ENCODE results near the gene LRMDA. TPM values are rescaled to one million over a fixed set of nuclear protein-coding genes. Genes with fewer than 3 reads are reported as not detected.

The LRMDA gene
- total RNA-seq, 3 donors from 2014 or later (not counting 1 experiment from before 2014, with no cell fraction given) = 1.4 to 2.4 (median 2.1) TPM

GRCh38 chr10:76032700-76033039 is 601.2 kb downstream of the LRMDA start:
- no peak for DNase-seq
- H3K27me3 ChIP-seq (ENCODE audit: control insufficient read depth, insufficient read depth, low read length) = no peaks in the 10 kb centered on the region
- H3K4me1 ChIP-seq (ENCODE audit: control insufficient read depth, insufficient read depth, low read length) = no peaks in the 10 kb centered on the region
- Mint-ChIP-seq H3K27ac (no peak overlapping the region), H3K36me3 (no peaks in the 10 kb centered on the region), H3K4me3 (no peak overlapping the region), H3K4me1 (peaks cover 0 to 5% of the 10 kb centered on the region in 2 donors), H3K9me3 (no peaks in the 10 kb centered on the region), H3K27me3 (ENCODE audit: low read depth in 2 of 2) (peaks cover 0 to 16% of the 10 kb centered on the region in 2 donors)
- TF ChIP-seq CTCF (IDR thresholded peaks at IDR 0.05) = no peak
- H3K4me3 ChIP-seq (ENCODE audit: low read length) = no peak overlapping the region
- no peak for ATAC-seq
- WGBS (ENCODE audit: insufficient coverage) = 98% methylated on average over 3 of the region's 3 CpGs
- H3K27ac ChIP-seq (ENCODE audit: low read length) = no peak overlapping the region
- H3K9me3 ChIP-seq (ENCODE audit: control insufficient read depth, insufficient read depth, low read length) = no peaks in the 10 kb centered on the region
- intact Hi-C loops (cut with micrococcal nuclease) = no loop called here
- H3K36me3 ChIP-seq (ENCODE audit: control insufficient read depth, insufficient read depth, low read length) = no peaks in the 10 kb centered on the region

GRCh38 chr10:76033457-76034196 is 602.2 kb downstream of the LRMDA start:
- DNase-seq = no peak
- Mint-ChIP-seq H3K9me3 (no peaks in the 10 kb centered on the region), H3K27me3 (ENCODE audit: low read depth in 2 of 2) (peaks cover 0 to 16% of the 10 kb centered on the region in 2 donors), H3K4me3 (no peak overlapping the region), H3K36me3 (no peaks in the 10 kb centered on the region), H3K27ac (no peak overlapping the region), H3K4me1 (peaks cover 0 to 5% of the 10 kb centered on the region in 2 donors)
- intact Hi-C loops (cut with micrococcal nuclease) = no loop called here
- H3K4me1 ChIP-seq (ENCODE audit: control insufficient read depth, insufficient read depth, low read length) = no peaks in the 10 kb centered on the region
- no peak overlapping the region for H3K27ac ChIP-seq (ENCODE audit: low read length)
- H3K9me3 ChIP-seq (ENCODE audit: control insufficient read depth, insufficient read depth, low read length) = no peaks in the 10 kb centered on the region
- H3K4me3 ChIP-seq (ENCODE audit: low read length) = no peak overlapping the region
- ATAC-seq = no peak
- H3K36me3 ChIP-seq (ENCODE audit: control insufficient read depth, insufficient read depth, low read length) = no peaks in the 10 kb centered on the region
- 33% methylated on average over 12 of the region's 15 CpGs for WGBS (ENCODE audit: insufficient coverage)
- no peak for TF ChIP-seq CTCF (IDR thresholded peaks at IDR 0.05)
- no peaks in the 10 kb centered on the region for H3K27me3 ChIP-seq (ENCODE audit: control insufficient read depth, insufficient read depth, low read length)

- ATAC-seq (no peak), DNase-seq (no peak)
- H3K27me3 ChIP-seq (ENCODE audit: control insufficient read depth, insufficient read depth, low read length) = no peaks in the 10 kb centered on the region
- Mint-ChIP-seq H3K4me1 (peaks cover 0 to 5% of the 10 kb centered on the region in 2 donors), H3K27ac (no peak overlapping the region), H3K36me3 (no peaks in the 10 kb centered on the region), H3K9me3 (no peaks in the 10 kb centered on the region), H3K27me3 (ENCODE audit: low read depth in 2 of 2) (peaks cover 0 to 16% of the 10 kb centered on the region in 2 donors), H3K4me3 (no peak overlapping the region)
- no peaks in the 10 kb centered on the region for H3K4me1 ChIP-seq (ENCODE audit: control insufficient read depth, insufficient read depth, low read length)
- 88% methylated on average over 23 of the region's 23 CpGs for WGBS (ENCODE audit: insufficient coverage)
- TF ChIP-seq CTCF (IDR thresholded peaks at IDR 0.05) = no peak
- H3K27ac ChIP-seq (ENCODE audit: low read length) = no peak overlapping the region
- intact Hi-C loops (cut with micrococcal nuclease) = no loop called here
- no peaks in the 10 kb centered on the region for H3K9me3 ChIP-seq (ENCODE audit: control insufficient read depth, insufficient read depth, low read length)
- no peaks in the 10 kb centered on the region for H3K36me3 ChIP-seq (ENCODE audit: control insufficient read depth, insufficient read depth, low read length)
- no peak overlapping the region for H3K4me3 ChIP-seq (ENCODE audit: low read length)
Measured at GRCh38 chr10:76034353-76035205, 603.2 kb downstream of the LRMDA start.

All from natural killer cell (primary cell).